GM08714 (cell line): ENCODE data around the gene UBE3C.
"Not testable (repeated sequence)": the region's sequence is repeated elsewhere in the genome, so short reads cannot be mapped to it uniquely, and the experiment has no call there.

ENCODE experiments used
- H3K4me3 ChIP-seq: fragments of 200-500 bp; sonication (Bioruptor generic); 2 replicates; pipeline ENCODE4 v1.5.1; 2014; ENCODE audit warnings: mild to moderate bottlenecking, low read length, inconsistent platforms
- ZNF274 ChIP-seq: IDR thresholded peaks from 2 replicates; pipeline ENCODE4 v1.6.1; 2012; ENCODE audit warnings: mild to moderate bottlenecking, low read depth, low read length

Gene UBE3C

DNA sequence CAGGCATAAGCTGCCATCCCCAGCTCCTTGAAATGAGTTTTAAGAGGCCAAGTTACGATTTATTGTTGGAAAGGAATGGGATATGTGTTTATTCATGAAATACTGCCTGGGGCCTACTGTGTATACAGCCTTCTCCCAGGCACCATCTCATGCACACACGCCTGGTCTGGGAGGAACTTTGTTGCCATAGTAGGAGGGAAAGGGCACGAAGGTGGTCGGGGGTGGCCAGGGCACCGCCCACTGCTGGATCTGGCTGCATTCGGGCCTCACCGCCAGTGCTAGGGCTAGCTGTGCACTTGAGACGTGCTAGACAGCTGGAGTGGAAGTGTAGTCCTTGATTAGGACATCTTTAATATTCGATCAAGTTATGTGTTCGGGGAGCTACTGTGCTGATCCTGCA, 84.0 kb downstream of the UBE3C start:
- H3K4me3 ChIP-seq: no peak overlapping the region
- no peak for TF ChIP-seq ZNF274

DNA sequence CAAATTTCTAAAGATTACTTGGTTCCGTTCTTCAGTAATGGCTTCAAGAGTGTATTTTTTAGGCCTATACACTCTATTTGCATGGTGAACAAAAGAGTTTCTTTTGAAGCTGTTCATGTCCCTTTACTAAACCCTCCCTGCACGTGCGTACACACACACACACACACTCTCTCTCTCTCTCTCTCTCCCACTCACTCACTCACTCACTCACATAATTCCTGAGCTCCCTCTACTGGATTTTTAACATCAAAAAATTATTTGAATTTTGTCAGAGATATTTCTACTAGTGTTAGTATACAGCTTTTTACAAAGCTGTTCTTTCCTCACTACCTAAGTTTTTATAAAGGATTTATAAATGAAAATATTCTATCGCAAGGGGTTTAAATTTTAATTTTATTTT, 85.9 kb downstream of the UBE3C start:
- H3K4me3 ChIP-seq: no peak overlapping the region
- no peak for TF ChIP-seq ZNF274

- H3K4me3 ChIP-seq: no peak overlapping the region
- TF ChIP-seq ZNF274: no peak
Observed at GRCh38 chr7:157228864-157229422, 90.2 kb downstream of the UBE3C start.

DNA sequence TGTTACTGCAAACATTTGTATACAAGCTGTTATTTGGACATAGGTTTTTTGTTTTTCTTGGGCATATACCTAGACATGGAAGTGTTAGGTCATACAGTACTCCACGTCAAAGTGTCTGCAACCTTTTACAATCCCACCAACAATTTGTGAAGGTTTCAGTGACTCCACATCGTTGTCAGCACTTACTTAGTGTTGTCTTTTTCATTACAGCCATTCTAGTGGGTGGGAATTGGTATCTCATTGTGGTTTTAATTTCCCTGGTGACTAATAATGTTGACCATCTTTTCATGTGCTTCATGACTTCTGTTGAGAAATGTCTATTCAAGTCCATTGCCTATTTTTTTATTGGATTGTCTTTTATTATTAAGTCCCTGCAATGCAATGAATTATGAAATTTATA, 95.0 kb downstream of the UBE3C start:
- no peak overlapping the region for H3K4me3 ChIP-seq
- no peak for TF ChIP-seq ZNF274

DNA sequence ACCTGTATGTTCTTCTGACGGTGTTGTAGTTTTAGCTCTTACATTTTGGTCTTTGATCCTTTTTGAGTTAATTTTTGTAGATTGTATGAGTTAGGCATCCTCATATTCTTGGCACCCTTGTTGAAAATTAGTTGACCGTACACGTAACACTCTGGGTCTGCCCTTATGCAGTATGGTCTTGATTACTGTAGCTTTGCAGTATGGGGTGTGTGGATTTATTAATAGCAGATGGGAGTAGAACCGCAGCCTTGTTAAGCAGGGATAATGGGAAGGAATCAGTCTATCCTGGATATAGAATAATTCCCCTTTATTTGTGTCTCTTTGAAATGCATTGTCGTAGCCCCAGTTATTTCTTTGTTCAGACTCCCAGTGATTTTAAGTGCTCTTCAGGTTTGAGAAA, 95.5 kb downstream of the UBE3C start:
- H3K4me3 ChIP-seq: no peak overlapping the region
- no peak for TF ChIP-seq ZNF274

DNA sequence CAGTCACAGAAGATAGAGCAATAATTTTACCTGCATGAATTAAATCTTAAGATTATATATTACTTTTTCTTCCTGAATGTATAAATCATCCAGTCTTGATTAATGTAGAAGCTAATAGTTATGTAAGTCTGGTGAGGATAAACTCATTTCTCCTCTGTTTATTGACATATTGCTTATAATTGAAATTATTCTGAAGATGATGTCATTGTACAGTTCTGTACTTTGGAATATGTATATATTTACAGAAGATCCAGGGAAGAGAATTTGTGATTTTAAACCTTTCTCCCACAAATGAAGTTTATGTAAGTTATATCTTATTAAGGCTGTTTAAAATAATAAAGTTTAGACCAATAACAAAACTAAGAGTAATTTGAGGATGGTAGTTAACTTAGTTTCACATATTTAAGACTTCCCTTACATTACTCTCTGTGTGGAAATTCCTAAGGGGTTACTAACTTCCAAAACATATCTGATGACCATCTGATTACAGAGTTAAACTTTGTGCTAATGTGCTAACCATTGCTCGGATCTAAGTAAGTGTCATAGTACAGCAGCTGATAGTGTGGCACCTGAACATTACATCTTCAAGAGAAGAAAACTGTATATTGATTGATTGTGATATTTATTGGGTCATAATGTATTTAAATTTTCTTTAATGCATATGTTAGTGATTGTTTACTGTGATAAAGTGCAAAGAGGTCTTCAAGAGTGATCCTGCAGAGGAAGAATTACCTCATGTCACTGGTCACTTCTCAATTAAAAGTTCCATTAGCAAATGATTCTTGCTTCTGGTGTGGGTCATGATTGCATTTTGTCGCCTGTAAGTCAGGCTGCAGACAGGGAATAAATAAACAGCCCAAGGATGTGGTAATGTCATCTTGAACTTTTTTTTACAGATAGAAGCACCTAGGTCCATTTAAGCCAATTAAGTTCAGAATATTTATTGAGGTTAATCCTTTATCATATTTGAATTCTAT, 96.9 kb downstream of the UBE3C start:
- no peak for TF ChIP-seq ZNF274
- no peak overlapping the region for H3K4me3 ChIP-seq

DNA sequence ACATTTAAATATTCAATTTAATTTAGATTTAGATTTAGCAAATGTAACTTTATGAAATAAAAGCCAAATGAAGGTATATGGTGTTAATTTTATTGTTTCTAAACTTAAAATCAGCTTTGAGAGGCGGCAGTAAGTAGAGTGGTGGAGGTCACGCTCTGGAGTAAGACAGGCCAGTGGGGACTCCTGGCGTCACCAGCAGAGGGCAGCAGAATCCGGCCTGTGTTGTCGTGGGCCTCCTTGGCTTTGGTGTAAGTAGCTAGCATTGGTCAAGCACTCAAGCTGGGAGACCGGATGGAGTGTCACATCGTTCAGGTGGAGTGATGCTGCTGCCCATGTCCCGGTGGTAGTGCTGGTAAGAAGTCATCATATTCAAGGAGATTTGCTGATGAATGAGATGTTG, 99.4 kb downstream of the UBE3C start:
- H3K4me3 ChIP-seq: no peak overlapping the region
- TF ChIP-seq ZNF274: no peak

DNA sequence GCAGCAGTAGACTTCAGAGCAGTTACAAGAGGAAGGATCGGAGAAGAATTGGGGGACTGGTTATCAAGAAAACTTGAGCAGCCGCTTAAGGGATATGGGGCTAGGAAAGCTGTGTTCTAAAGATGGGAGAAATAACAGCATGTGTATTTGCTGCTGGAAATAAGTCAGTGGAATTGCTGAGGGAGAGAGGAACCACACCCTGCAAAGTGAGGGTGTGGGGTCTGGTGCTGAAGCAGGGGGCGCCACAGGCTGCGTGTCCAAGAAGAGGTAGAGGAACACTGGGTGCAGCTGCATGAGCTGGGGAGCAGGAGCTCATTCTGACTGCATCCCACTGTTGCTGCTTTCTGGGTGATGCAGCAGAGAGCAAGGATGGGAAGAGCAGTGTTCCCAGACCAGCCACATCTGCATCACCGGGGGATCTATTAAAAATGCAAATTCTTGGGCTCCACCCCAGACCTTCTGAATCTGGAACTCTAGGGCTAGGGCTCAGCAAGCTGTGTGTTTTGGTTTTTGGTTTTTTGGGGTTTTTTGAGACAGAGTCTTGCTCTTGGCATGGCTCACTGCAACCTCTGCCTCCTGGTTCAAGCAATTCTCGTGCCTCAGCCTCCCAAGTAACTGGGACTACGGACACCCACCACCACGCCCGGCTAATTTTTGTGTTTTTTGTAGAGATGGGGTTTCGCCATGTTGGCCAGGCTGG, 101.0 kb downstream of the UBE3C start:
- no peak for TF ChIP-seq ZNF274
- no peak overlapping the region for H3K4me3 ChIP-seq

- H3K4me3 ChIP-seq: no peak overlapping the region
- TF ChIP-seq ZNF274: no peak
Observed at GRCh38 chr7:157241631-157242030, 102.9 kb downstream of the UBE3C start.

GRCh38 chr7:157244516-157245294, 106.0 kb downstream of the UBE3C start:
- no peak for TF ChIP-seq ZNF274
- H3K4me3 ChIP-seq: no peak overlapping the region

DNA sequence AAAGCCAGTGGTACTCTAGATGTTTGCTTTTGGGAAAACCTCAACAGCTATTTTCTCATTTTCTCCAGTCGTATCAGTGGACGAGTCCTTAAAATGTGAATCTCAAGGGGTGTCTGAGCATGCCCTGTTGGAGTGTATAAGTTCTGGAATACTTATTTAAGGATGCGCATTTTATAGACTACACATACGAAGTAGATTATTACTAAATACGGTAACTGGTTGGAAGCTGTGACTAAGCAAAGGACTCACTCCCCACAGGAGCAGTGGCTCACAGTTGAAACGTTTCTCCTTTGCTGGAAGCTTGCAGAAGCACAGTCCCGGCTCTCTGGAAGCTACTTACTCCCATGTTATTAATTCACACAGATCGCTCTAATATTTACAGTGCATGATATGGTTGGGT, 107.3 kb downstream of the UBE3C start:
- TF ChIP-seq ZNF274: no peak
- H3K4me3 ChIP-seq: no peak overlapping the region

- TF ChIP-seq ZNF274: no peak
- no peak overlapping the region for H3K4me3 ChIP-seq
Observed at GRCh38 chr7:157248659-157249058, 109.9 kb downstream of the UBE3C start.

- no peak for TF ChIP-seq ZNF274
- H3K4me3 ChIP-seq: no peak overlapping the region
Observed at GRCh38 chr7:157250605-157251228, 112.0 kb downstream of the UBE3C start.

GRCh38 chr7:157251817-157252216, 113.1 kb downstream of the UBE3C start:
- not testable (repeated sequence) for H3K4me3 ChIP-seq
